ENCODE results near the gene MYRIP. TPM values are rescaled to one million over a fixed set of nuclear protein-coding genes. Genes with fewer than 3 reads are reported as not detected.

MYRIP gene
- total RNA-seq, 1 donor from 2014 or later: 0.53 TPM

DNA sequence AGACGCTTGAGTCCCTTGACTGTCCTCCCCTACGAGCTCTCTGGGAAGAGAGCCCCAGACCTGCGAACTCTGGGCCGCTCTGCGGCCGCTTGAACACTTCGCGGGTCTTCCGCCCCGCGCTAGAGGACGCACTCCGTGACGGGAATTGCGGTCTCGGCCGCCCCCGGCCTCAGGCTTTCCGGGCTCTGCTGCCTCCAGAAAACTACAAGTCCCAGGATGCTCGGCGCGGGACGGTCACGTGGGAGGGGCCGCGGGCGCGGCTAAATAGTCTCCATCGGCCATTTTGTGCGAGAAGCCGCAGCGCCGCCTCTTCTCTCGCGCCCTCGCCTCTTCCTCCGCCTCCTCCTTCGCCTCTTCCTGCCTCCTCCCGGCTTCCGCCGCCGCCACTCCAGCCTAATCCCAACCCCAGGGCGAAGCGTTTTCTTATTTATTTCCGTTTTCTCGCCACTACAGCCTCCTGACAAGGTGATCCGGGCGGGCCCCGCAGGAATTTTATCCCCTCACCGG, 500.1 kb downstream of the MYRIP start, which contains the start of gene EIF1B:
EIF1B (plus strand) TSS at position 290 of the 507 bp plus-strand sequence. CDS start 235 bp downstream, outside the sequence.
- TF ChIP-seq CTCF (conservative IDR thresholded peaks at IDR 0.05): peak; percentile 92
- Mint-ChIP-seq H3K9me3 (no peaks in the 10 kb centered on the region), H3K27me3 (no peaks in the 10 kb centered on the region), H3K36me3 (peaks cover 28% of the 10 kb centered on the region), H3K4me1 (ENCODE audit: unreplicated experiment) (peaks cover 18% of the 10 kb centered on the region), H3K27ac (peak within 1 kb of the TSS; percentile 99), H3K4me3 (peak within 1 kb of the TSS; percentile 98)
- peak; percentile 99 for DNase-seq (ENCODE audit: extremely low spot score, unreplicated experiment)

Data from type B pancreatic cell (in vitro differentiated cells).